Left ventricle myocardium inferior (tissue), 1 donor: ENCODE data around the gene ECM2. TPM values are rescaled to one million over a fixed set of nuclear protein-coding genes. Genes with fewer than 3 reads are reported as not detected.
A peak's percentile ranks its signal among the peaks of the same experiment; 100 is the strongest.
"Not testable (repeated sequence)": the region's sequence is repeated elsewhere in the genome, so short reads cannot be mapped to it uniquely, and the experiment has no call there.

Experiments used
- DNase-seq: peaks from one replicate; pipeline ENCODE4 v3.0.0-alpha.2; 2020
- H3K27ac ChIP-seq: fragments of 200-600 bp; replicated peaks from 2 replicates; pipeline ENCODE4 v1.8.0; 2021
- H3K27me3 ChIP-seq: fragments of 200-600 bp; 2 replicates; pipeline ENCODE4 v1.8.0; 2021; ENCODE audit warnings: low read depth
- H3K36me3 ChIP-seq: fragments of 200-600 bp; 2 replicates; pipeline ENCODE4 v1.8.0; 2021
- H3K4me1 ChIP-seq: fragments of 200-600 bp; 2 replicates; pipeline ENCODE4 v1.8.0; 2021
- H3K4me3 ChIP-seq: fragments of 200-600 bp; 2 replicates; pipeline ENCODE4 v1.8.0; 2021; ENCODE audit warnings: mild to moderate bottlenecking, moderate library complexity
- H3K9me3 ChIP-seq: fragments of 200-600 bp; replicated peaks from 2 replicates; pipeline ENCODE4 v1.8.0; 2021
- intact Hi-C: fragments of 100-400 bp; cut with micrococcal nuclease; formaldehyde crosslinking; loops from one replicate; pipeline ENCODE4 v1.11.0; 2022
- long read RNA-seq: library from polyadenylated mRNA; unstranded; transcript quantifications from one replicate; pipeline ENCODE4 v2.0.0, GENCODE V29; 2021
- total RNA-seq: library from RNA; stranded (reverse); fragmentation: NEBNext Ultra II Directional; extraction: Animal tissue kit (Norgen Biotek cat#: 25700); gene quantifications from one replicate; pipeline ENCODE4 v1.2.1, GENCODE V29; 2021
- TF ChIP-seq, protein P1 (sequence below): fragments of 200-600 bp; IDR thresholded peaks from 2 replicates; pipeline ENCODE4 v1.8.0; 2021; ENCODE audit warnings: antibody characterized with exemption, mild to moderate bottlenecking, borderline replicate concordance
- donor health status: DM: no; HTN: yes; CAD: no; lungs with severe emphysema.

ECM2 gene
- total RNA-seq, result 7.2 TPM
- long read RNA-seq, partial matches to known transcripts, result 1 of 1 reads
- long read RNA-seq, other reads (novel, unspliced or antisense), result 0 of 1 reads

DNA sequence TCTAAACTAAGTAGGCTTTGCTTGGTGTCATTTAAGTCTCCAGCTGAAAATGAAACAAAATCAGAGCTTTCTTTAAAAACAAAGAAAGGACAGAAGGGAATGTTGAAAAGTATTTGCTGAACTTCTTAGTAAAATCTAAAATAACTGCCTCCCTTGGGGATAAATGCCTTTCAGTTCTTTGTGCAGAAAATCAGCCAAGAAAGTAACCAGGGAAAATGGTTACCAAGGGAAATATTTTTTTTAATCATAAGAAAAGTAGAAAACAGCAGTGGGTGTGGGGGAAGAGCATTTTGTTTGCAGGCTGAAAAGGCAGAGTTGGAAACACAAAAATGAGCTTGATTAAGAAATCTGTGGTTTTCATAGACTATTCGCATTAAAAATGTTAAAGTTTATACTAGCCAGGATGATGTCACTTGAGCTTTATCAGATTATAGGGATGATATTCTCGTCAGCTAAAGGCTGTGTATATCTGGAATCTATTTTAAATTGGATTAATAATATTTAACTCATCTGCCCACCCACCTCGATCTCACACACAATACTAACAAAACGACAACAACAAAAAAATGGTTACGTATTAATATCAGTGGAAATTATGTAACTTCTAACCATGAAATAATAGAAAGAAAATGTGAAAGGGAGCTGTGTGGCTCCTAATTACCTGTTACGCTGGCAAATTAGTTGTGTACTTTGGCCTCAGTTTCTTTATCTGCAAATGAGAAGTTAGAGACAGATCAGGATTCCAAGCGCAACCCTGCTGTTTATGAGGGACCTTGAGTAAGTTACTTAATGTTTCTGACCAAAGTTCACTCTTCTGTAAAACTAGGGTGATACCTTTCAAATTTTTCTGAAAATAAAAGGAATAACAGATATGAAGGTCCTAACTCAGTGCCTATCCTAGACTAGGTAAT is at the start of gene ECM2:
ECM2 (minus strand) TSS at position 51 of the 911 bp plus-strand sequence. CDS start 13,124 bp downstream, outside the sequence.
- TF ChIP-seq, protein P1, sequence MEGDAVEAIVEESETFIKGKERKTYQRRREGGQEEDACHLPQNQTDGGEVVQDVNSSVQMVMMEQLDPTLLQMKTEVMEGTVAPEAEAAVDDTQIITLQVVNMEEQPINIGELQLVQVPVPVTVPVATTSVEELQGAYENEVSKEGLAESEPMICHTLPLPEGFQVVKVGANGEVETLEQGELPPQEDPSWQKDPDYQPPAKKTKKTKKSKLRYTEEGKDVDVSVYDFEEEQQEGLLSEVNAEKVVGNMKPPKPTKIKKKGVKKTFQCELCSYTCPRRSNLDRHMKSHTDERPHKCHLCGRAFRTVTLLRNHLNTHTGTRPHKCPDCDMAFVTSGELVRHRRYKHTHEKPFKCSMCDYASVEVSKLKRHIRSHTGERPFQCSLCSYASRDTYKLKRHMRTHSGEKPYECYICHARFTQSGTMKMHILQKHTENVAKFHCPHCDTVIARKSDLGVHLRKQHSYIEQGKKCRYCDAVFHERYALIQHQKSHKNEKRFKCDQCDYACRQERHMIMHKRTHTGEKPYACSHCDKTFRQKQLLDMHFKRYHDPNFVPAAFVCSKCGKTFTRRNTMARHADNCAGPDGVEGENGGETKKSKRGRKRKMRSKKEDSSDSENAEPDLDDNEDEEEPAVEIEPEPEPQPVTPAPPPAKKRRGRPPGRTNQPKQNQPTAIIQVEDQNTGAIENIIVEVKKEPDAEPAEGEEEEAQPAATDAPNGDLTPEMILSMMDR, result no peak
- no peak for DNase-seq
- peaks cover 8% of the 10 kb centered on the region for H3K4me1 ChIP-seq
- no peaks in the 10 kb centered on the region for H3K27me3 ChIP-seq
- intact Hi-C loops, result no loop called here
- peak within 1 kb of the TSS; percentile 72 for H3K27ac ChIP-seq
- peak within 1 kb of the TSS; percentile 51 for H3K4me3 ChIP-seq
- H3K9me3 ChIP-seq, result peaks cover 17% of the 10 kb centered on the region
- H3K36me3 ChIP-seq, result no peaks in the 10 kb centered on the region

DNA sequence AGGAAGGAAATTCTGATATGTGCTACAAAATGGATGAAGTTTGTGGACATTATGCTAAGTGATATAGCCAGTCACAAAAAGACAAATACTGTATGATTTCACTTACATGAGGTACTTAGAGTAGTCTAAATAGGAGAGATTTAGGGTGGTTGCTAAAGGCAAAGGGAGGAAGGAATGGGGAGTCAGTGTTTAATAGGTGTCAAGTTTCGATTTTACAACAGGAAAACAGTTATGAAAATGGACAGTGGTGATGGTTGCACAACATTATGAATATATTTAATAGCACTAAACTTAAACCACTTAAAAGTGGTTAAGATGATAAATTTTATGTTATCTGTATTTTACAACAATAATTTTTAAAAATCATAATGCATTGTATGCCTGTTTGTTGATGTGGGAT is 40.4 kb upstream of the ECM2 start:
- Histone ChIP-seq H3K27me3 (no peaks in the 10 kb centered on the region), H3K4me1 (peaks cover 6% of the 10 kb centered on the region), H3K4me3 (no peak overlapping the region), H3K36me3 (no peaks in the 10 kb centered on the region), H3K27ac (no peak overlapping the region), H3K9me3 (peaks cover 11% of the 10 kb centered on the region)
- TF ChIP-seq, protein P1, result no peak
- intact Hi-C loops, result no loop called here
- DNase-seq, result no peak

DNA sequence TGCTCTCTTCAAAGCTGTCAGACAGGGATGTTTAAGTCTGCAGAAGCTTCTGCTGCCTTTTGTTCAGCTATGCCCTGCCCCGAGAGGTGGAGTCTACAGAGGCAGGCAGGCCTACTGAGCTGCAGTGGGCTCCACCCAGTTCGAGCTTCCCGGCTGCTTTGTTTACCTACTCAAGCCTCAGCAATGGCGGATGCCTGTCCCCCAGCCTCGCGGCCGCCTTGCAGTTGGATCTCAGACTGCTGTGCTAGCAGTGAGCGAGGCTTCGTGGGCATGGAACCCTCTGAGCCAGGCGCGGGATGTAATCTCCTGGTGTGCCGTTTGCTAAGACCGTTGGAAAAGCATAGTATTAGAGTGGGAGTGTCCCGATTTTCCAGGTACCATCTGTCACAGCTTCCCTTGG is 37.8 kb upstream of the ECM2 start:
- H3K4me1 ChIP-seq, H3K4me3 ChIP-seq, H3K27ac ChIP-seq, H3K27me3 ChIP-seq, intact Hi-C loops, H3K36me3 ChIP-seq, DNase-seq: not testable (repeated sequence)
- H3K9me3 ChIP-seq, result peaks cover 21% of the 10 kb centered on the region

DNA sequence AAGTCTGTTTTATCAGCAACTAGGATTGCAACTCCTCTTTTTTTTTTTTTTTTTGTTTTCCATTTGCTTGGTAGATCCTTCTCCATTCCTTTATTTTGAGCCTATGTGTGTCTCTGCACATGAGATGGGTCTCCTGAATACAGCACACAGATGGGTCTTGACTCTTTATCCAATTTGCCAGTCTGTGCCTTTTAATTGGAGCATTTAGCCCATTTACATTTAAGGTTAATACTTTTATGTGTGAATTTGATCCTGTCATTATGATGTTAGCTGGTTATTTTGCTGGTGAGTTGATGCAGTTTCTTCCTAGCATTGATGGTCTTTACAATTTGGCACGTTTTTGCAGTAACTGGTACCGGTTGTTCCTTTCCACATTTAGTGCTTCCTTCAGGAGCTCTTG is 36.1 kb upstream of the ECM2 start:
- H3K9me3 ChIP-seq, result peaks cover 32% of the 10 kb centered on the region
- H3K4me1 ChIP-seq, DNase-seq, H3K27ac ChIP-seq, H3K36me3 ChIP-seq, H3K27me3 ChIP-seq, H3K4me3 ChIP-seq, intact Hi-C loops: not testable (repeated sequence)

DNA sequence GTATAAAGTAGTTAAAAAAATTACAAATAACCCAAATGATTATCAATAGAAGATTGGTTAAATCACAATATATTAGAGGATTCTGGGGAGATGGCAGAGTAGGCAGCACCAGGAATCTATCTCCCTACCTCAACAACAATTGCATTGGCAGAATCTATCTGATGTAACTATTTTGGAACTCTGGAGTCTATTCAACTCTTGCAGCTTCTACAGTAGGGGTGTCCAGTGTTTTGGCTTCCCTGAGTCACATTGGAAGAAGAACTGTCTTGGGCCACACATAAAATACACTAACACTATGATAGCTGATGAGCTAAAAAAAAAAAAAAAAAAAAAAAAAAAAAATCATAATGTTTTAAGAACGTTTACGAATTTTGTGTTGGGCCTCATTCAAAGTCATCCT is 29.2 kb upstream of the ECM2 start:
- peaks cover 31% of the 10 kb centered on the region for H3K9me3 ChIP-seq
- H3K4me3 ChIP-seq, result no peak overlapping the region
- no peak overlapping the region for H3K27ac ChIP-seq
- H3K36me3 ChIP-seq, result no peaks in the 10 kb centered on the region
- peaks cover 7% of the 10 kb centered on the region for H3K4me1 ChIP-seq
- TF ChIP-seq, protein P1, result no peak
- intact Hi-C loops, result no loop called here
- no peak for DNase-seq
- H3K27me3 ChIP-seq, result no peaks in the 10 kb centered on the region

DNA sequence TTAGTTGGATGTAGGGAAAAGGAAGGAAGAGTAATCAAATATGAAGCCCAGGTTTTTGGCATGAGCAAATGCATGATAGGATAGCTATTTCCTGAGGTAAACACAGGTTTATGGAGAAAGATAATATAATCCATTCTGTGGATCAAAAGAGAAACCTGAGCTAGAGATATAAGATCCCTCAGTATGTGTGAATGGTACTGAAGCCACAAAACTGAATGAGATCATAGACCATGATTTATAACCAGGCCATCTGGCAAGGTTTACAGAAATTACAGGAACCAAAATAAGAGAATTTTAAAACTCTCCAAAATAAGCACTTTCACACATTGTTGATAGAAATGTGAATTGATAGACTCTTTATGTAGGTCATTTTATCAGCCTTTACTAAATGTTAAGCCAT is 28.7 kb upstream of the ECM2 start:
- intact Hi-C loops, result no loop called here
- peaks cover 7% of the 10 kb centered on the region for H3K4me1 ChIP-seq
- TF ChIP-seq, protein P1, result no peak
- no peaks in the 10 kb centered on the region for H3K36me3 ChIP-seq
- no peak overlapping the region for H3K4me3 ChIP-seq
- peak overlapping the region; percentile 4 for H3K27ac ChIP-seq
- no peak for DNase-seq
- peaks cover 29% of the 10 kb centered on the region for H3K9me3 ChIP-seq
- no peaks in the 10 kb centered on the region for H3K27me3 ChIP-seq
